ENCODE results near the gene PCDHGA2.
"Not testable (repeated sequence)": the region's sequence is repeated elsewhere in the genome, so short reads cannot be mapped to it uniquely, and the experiment has no call there.

PCDHGA2 gene

DNA sequence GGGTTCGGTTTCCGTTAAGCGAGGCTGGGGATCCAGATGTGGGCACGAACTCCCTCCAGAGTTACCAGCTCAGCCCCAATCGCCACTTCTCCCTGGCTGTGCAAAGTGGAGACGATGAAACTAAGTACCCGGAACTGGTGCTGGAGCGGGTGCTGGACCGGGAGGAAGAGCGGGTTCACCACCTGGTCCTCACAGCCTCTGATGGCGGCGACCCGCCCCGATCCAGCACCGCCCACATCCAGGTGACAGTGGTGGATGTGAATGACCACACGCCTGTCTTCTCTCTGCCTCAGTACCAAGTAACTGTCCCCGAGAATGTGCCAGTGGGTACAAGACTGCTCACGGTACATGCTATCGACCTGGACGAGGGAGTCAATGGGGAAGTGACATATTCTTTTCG lies 44.8 kb downstream of the PCDHGA2 start:
- Histone ChIP-seq H3K27ac (ENCODE audit: insufficient read depth, low read depth, low read length, poor library complexity, severe bottlenecking) (no peak overlapping the region), H3K27me3 (ENCODE audit: control insufficient read depth, insufficient read depth, low read length, poor library complexity, severe bottlenecking) (no peaks in the 10 kb centered on the region), H3K4me1 (ENCODE audit: control insufficient read depth, insufficient read depth, low read length) (no peaks in the 10 kb centered on the region), H3K4me3 (ENCODE audit: insufficient read depth, low read depth, low read length) (no peak overlapping the region), H3K36me3 (ENCODE audit: control insufficient read depth, insufficient read depth, low read length) (no peaks in the 10 kb centered on the region), H3K9me3 (ENCODE audit: control insufficient read depth, low read length) (peaks cover 3% of the 10 kb centered on the region)
- 94 to 96% methylated on average over 21 of the region's 21 CpGs for WGBS, 2 experiments

DNA sequence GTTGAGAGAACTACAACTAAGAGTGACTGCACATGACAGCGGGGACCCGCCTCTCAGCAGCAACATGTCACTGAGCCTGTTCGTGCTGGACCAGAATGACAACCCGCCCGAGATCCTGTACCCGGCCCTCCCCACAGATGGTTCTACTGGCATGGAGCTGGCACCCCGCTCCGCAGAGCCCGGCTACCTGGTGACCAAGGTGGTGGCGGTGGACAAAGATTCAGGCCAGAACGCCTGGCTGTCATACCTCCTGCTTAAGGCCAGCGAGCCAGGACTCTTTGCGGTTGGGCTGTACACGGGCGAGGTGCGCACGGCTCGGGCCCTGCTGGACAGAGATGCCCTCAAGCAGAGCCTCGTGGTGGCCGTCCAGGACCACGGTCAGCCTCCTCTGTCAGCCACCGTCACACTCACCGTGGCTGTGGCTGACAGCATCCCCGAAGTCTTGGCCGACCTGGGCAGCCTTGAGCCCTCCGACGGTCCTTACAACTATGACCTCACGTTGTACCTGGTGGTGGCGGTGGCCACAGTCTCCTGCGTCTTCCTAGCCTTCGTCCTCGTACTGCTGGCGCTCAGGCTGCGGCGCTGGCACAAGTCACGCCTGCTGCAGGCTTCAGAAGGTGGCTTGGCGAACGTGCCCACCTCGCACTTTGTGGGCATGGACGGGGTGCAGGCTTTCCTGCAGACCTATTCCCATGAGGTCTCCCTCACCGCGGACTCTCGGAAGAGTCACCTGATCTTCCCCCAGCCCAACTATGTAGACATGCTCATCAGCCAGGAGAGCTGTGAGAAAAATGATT lies 46.1 kb downstream of the PCDHGA2 start:
- Histone ChIP-seq H3K27me3 (ENCODE audit: control insufficient read depth, insufficient read depth, low read length, poor library complexity, severe bottlenecking) (no peaks in the 10 kb centered on the region), H3K27ac (ENCODE audit: insufficient read depth, low read depth, low read length, poor library complexity, severe bottlenecking) (no peak overlapping the region), H3K9me3 (ENCODE audit: control insufficient read depth, low read length) (peaks cover 7% of the 10 kb centered on the region), H3K36me3 (ENCODE audit: control insufficient read depth, insufficient read depth, low read length) (no peaks in the 10 kb centered on the region), H3K4me3 (ENCODE audit: insufficient read depth, low read depth, low read length) (no peak overlapping the region), H3K4me1 (ENCODE audit: control insufficient read depth, insufficient read depth, low read length) (no peaks in the 10 kb centered on the region)
- 94 to 96% methylated on average over 43 of the region's 43 CpGs for WGBS, 2 experiments

- peak within 1 kb of the TSS; percentile 23 for H3K4me3 ChIP-seq (ENCODE audit: insufficient read depth, low read depth, low read length)
- H3K27ac ChIP-seq (ENCODE audit: insufficient read depth, low read depth, low read length, poor library complexity, severe bottlenecking); H3K27me3 ChIP-seq (ENCODE audit: control insufficient read depth, insufficient read depth, low read length, poor library complexity, severe bottlenecking); H3K9me3 ChIP-seq (ENCODE audit: control insufficient read depth, low read length); H3K36me3 ChIP-seq (ENCODE audit: control insufficient read depth, insufficient read depth, low read length); H3K4me1 ChIP-seq (ENCODE audit: control insufficient read depth, insufficient read depth, low read length): not testable (repeated sequence)
- 65 to 71% methylated on average over 17 of the region's 40 CpGs for WGBS, 2 experiments
Observed at GRCh38 chr5:141387557-141388311, 49.2 kb downstream of the PCDHGA2 start, which contains the start of gene PCDHGB4. TSS of gene PCDHGB4 (plus strand) at chr5:141387698. CDS start at chr5:141387885, 187 bp downstream.

- no peaks in the 10 kb centered on the region for H3K4me1 ChIP-seq (ENCODE audit: control insufficient read depth, insufficient read depth, low read length)
- peaks cover 12% of the 10 kb centered on the region for H3K36me3 ChIP-seq (ENCODE audit: control insufficient read depth, insufficient read depth, low read length)
- 92 to 100% methylated on average over 9 to 10 of the region's 10 CpGs for WGBS, 2 experiments
- H3K27ac ChIP-seq (ENCODE audit: insufficient read depth, low read depth, low read length, poor library complexity, severe bottlenecking): no peak overlapping the region
- no peaks in the 10 kb centered on the region for H3K27me3 ChIP-seq (ENCODE audit: control insufficient read depth, insufficient read depth, low read length, poor library complexity, severe bottlenecking)
- H3K4me3 ChIP-seq (ENCODE audit: insufficient read depth, low read depth, low read length): no peak overlapping the region
- H3K9me3 ChIP-seq (ENCODE audit: control insufficient read depth, low read length): peaks cover 5% of the 10 kb centered on the region
Observed at GRCh38 chr5:141388661-141389060, 50.1 kb downstream of the PCDHGA2 start.

DNA sequence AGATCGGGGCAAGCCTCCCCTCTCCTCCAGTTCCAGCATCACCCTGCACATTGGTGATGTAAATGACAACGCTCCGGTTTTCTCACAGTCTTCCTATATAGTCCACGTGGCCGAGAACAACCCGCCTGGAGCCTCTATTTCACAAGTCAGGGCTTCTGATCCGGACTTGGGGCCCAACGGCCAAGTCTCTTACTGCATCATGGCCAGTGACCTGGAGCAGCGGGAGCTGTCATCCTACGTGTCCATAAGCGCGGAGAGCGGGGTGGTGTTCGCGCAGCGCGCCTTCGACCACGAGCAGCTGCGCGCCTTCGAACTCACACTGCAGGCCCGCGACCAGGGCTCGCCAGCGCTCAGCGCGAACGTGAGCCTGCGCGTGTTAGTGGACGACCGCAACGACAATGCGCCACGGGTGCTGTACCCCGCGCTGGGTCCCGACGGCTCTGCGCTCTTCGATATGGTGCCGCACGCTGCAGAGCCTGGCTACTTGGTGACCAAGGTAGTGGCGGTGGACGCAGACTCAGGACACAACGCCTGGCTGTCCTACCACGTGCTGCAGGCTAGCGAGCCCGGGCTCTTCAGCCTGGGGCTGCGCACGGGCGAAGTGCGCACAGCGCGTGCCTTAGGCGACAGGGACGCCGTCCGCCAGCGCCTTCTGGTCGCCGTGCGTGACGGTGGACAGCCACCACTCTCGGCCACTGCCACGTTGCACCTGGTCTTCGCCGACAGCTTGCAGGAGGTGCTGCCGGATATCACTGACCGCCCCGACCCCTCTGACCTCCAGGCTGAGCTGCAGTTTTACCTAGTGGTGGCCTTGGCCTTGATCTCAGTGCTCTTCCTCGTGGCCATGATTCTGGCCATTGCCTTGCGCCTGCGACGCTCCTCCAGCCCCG lies 50.8 kb downstream of the PCDHGA2 start:
- Histone ChIP-seq H3K27ac (ENCODE audit: insufficient read depth, low read depth, low read length, poor library complexity, severe bottlenecking) (no peak overlapping the region), H3K27me3 (ENCODE audit: control insufficient read depth, insufficient read depth, low read length, poor library complexity, severe bottlenecking) (no peaks in the 10 kb centered on the region), H3K4me3 (ENCODE audit: insufficient read depth, low read depth, low read length) (no peak overlapping the region), H3K4me1 (ENCODE audit: control insufficient read depth, insufficient read depth, low read length) (no peaks in the 10 kb centered on the region), H3K36me3 (ENCODE audit: control insufficient read depth, insufficient read depth, low read length) (peaks cover 12% of the 10 kb centered on the region), H3K9me3 (ENCODE audit: control insufficient read depth, low read length) (peaks cover 5% of the 10 kb centered on the region)
- WGBS, 2 experiments: 96 to 97% methylated on average over 77 of the region's 77 CpGs

DNA sequence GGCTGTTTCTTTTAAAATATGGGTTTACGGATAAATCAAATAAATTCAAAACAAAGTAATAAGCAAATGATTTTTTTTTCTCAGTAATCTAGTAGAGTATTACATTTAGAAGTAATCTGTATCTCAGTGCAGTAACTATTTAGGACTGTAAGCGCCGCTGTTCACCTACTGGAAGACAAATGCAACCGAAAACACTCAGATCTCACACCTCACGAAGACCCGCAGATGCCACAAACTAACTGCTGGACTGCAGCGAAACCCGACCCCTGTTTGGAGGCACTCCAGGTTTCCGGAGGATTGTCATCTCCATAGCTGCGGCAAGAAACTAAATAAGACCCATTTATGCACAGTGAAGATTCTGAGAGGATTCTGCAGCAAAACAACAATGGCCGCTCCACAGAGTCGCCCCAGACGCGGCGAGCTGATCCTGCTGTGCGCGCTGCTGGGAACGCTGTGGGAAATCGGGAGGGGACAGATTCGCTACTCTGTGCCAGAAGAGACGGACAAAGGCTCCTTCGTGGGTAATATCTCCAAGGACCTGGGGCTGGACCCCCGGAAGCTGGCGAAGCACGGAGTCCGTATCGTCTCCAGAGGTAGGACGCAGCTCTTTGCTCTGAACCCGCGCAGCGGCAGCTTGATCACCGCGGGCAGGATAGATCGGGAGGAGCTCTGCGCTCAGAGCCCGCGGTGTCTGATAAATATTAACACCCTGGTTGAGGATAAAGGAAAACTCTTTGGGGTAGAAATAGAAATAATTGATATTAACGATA lies 54.1 kb downstream of the PCDHGA2 start, which contains the start of gene PCDHGA8:
TSS of gene PCDHGA8 (plus strand) at position 205 of the 770 bp plus-strand sequence. CDS start at position 386, 181 bp downstream.
- no peaks in the 10 kb centered on the region for H3K4me1 ChIP-seq (ENCODE audit: control insufficient read depth, insufficient read depth, low read length)
- H3K27me3 ChIP-seq (ENCODE audit: control insufficient read depth, insufficient read depth, low read length, poor library complexity, severe bottlenecking): no peaks in the 10 kb centered on the region
- 96 to 97% methylated on average over 37 to 38 of the region's 38 CpGs for WGBS, 2 experiments
- H3K4me3 ChIP-seq (ENCODE audit: insufficient read depth, low read depth, low read length): no peak within 1 kb of the TSS
- peaks cover 5% of the 10 kb centered on the region for H3K9me3 ChIP-seq (ENCODE audit: control insufficient read depth, low read length)
- no peak within 1 kb of the TSS for H3K27ac ChIP-seq (ENCODE audit: insufficient read depth, low read depth, low read length, poor library complexity, severe bottlenecking)
- peaks cover 12% of the 10 kb centered on the region for H3K36me3 ChIP-seq (ENCODE audit: control insufficient read depth, insufficient read depth, low read length)
